Keratinocyte (primary cell): ENCODE data around the gene CCDC92. TPM values are rescaled to one million over a fixed set of nuclear protein-coding genes. Genes with fewer than 3 reads are reported as not detected.

Experiments
- DNase-seq: peaks from one replicate; pipeline ENCODE4 v3.0.0-alpha.2; 2011; ENCODE audit warnings: low read depth, missing footprints, low spot score
- FAIRE-seq: peaks from 2 replicates; lab custom pipeline; 2011; peaks lifted over from hg19 to GRCh38; lab: Jason Lieb, UNC
- H2AFZ ChIP-seq: 2 replicates; pipeline ENCODE4 v1.6.0; 2012; ENCODE audit warnings: low read length, control low read depth, inconsistent platforms; ENCODE audit not compliant: control insufficient read depth
- H3K27ac ChIP-seq: 2 replicates; pipeline ENCODE4 v1.5.1; 2011; ENCODE audit warnings: low read length; ENCODE audit not compliant: control insufficient read depth, insufficient read depth
- H3K27me3 ChIP-seq: 3 replicates; pipeline ENCODE4 v1.6.0; 2011; ENCODE audit warnings: low read length; ENCODE audit not compliant: control insufficient read depth, insufficient read depth; ENCODE audit errors: extremely low read depth
- H3K36me3 ChIP-seq, 2 experiments: 2 replicates in 1 of 2; 3 replicates in 1 of 2; pipeline ENCODE4 v1.5.1; 2011; ENCODE audit warnings: low read length in 2 of 2, mild to moderate bottlenecking in 1 of 2; ENCODE audit not compliant: control insufficient read depth in 2 of 2, insufficient read depth in 2 of 2; ENCODE audit errors: extremely low read depth in 1 of 2
- H3K4me1 ChIP-seq: 3 replicates; pipeline ENCODE4 v1.5.1; 2011; ENCODE audit warnings: low read length; ENCODE audit not compliant: control insufficient read depth, insufficient read depth; ENCODE audit errors: extremely low read depth
- H3K4me2 ChIP-seq: 3 replicates; pipeline ENCODE4 v1.6.0; 2011; ENCODE audit warnings: low read depth, low read length; ENCODE audit not compliant: control insufficient read depth, insufficient read depth; ENCODE audit errors: extremely low read depth
- H3K4me3 ChIP-seq, 3 experiments: fragments of 200-600 bp in 1 of 3; sonication (generic) in 1 of 3; 2 replicates in 2 of 3; 3 replicates in 1 of 3; pipeline ENCODE4 v1.5.1; 2011 to 2016; ENCODE audit warnings: low read length in 3 of 3, mild to moderate bottlenecking in 3 of 3, control low read depth in 2 of 3, inconsistent platforms in 1 of 3, low read depth in 1 of 3, mixed read lengths in 1 of 3, mixed run types in 1 of 3, moderate library complexity in 1 of 3; ENCODE audit not compliant: control insufficient read depth in 2 of 3, insufficient read depth in 2 of 3; ENCODE audit errors: extremely low read depth in 1 of 3
- H3K79me2 ChIP-seq: 2 replicates; pipeline ENCODE4 v1.6.0; 2012; ENCODE audit warnings: low read length; ENCODE audit not compliant: control insufficient read depth, insufficient read depth
- H3K9ac ChIP-seq: 3 replicates; pipeline ENCODE4 v1.6.0; 2011; ENCODE audit warnings: low read length; ENCODE audit not compliant: control insufficient read depth, insufficient read depth; ENCODE audit errors: extremely low read depth
- H3K9me1 ChIP-seq: 3 replicates; pipeline ENCODE4 v1.6.0; 2011; ENCODE audit warnings: low read length; ENCODE audit not compliant: control insufficient read depth, insufficient read depth; ENCODE audit errors: extremely low read depth
- H3K9me3 ChIP-seq: 2 replicates; pipeline ENCODE4 v1.5.1; 2012; ENCODE audit warnings: low read depth, low read length; ENCODE audit not compliant: control insufficient read depth
- H4K20me1 ChIP-seq: 3 replicates; pipeline ENCODE4 v1.6.0; 2011; ENCODE audit warnings: low read length; ENCODE audit not compliant: control insufficient read depth, insufficient read depth; ENCODE audit errors: extremely low read depth
- EZH2 ChIP-seq: IDR thresholded peaks from one replicate; pipeline ENCODE4 v1.6.1; 2012; ENCODE audit warnings: inconsistent platforms, mild to moderate bottlenecking, low read length, moderate library complexity
- dilution Hi-C: fragments of 300-500 bp; cut with MboI; formaldehyde crosslinking; loops from one replicate; pipeline ENCODE4 v1.7.0; 2020; ENCODE audit warnings: low sequenced_read_pairs; ENCODE audit not compliant: extremely low pct_ligation_motif_present
- polyA plus RNA-seq, 5 experiments: library from polyadenylated mRNA; depleted of rRNA in 3 of 5; stranded (reverse) in 3 of 5; stranded (forward) in 1 of 5; unstranded in 1 of 5; fragments of >200 nt; gene quantifications; 1 replicate in 1 of 5; 2 replicates in 3 of 5; 3 replicates in 1 of 5; pipeline versions ENCODE4 v1.2.1 to v1.2.3, GENCODE V29; 2011 to 2012; ENCODE audit warnings: missing spikeins in 2 of 5, low read depth in 1 of 5, low replicate concordance in 1 of 5
- TF ChIP-seq, protein P1 (sequence below), 3 experiments: IDR thresholded peaks in 1 of 3; conservative IDR thresholded peaks in 1 of 3; optimal IDR thresholded peaks in 1 of 3; 2 replicates in 2 of 3; 3 replicates in 1 of 3; pipeline versions ENCODE3 to v1.5.1; 2011; ENCODE audit warnings: low read length in 3 of 3, mild to moderate bottlenecking in 3 of 3, moderate library complexity in 2 of 3, control low read depth in 1 of 3, inconsistent platforms in 1 of 3; ENCODE audit not compliant: insufficient read depth in 2 of 3; ENCODE audit errors: extremely low read depth in 1 of 3

CCDC92 gene
- polyA plus RNA-seq, 1 donor (not counting 4 experiments of a cell fraction or from before 2014, with no cell fraction given), result 8.3 TPM

DNA sequence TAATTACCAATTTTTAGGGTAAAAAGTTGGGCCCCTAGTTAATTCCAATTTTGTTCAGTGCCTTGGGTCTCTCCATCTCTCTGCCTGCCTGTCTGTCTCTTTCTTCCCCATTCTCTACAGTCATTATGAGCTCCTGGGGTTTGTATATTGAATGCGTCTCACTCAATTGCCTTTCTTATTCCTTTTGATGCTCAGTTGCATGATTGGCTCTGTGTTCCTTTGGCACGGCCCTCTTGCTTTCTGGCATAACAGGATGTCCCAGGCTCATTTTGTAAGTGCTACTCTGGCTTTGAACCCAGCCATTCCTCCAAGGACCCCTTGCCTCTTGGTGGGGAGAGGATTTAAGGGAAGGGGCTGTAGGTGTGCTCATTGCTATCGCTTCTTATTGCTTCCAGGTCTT is 36.0 kb upstream of the CCDC92 start:
- FAIRE-seq, result no peak
- Histone ChIP-seq H3K9me1 (no peaks in the 10 kb centered on the region), H3K36me3 (peaks cover 12 to 21% of the 10 kb centered on the region in 2 experiments), H3K9me3 (no peaks in the 10 kb centered on the region), H3K27ac (no peak overlapping the region), H3K4me1 (peaks cover 4% of the 10 kb centered on the region), H3K79me2 (no peaks in the 10 kb centered on the region), H2AFZ (no peak overlapping the region), H3K9ac (no peak overlapping the region), H3K4me3 (no peak overlapping the region), H4K20me1 (no peaks in the 10 kb centered on the region), H3K27me3 (no peaks in the 10 kb centered on the region), H3K4me2 (no peak overlapping the region)
- dilution Hi-C loops, result no loop called here
- no peak for DNase-seq
- no peak for TF ChIP-seq EZH2
- TF ChIP-seq, protein P1, sequence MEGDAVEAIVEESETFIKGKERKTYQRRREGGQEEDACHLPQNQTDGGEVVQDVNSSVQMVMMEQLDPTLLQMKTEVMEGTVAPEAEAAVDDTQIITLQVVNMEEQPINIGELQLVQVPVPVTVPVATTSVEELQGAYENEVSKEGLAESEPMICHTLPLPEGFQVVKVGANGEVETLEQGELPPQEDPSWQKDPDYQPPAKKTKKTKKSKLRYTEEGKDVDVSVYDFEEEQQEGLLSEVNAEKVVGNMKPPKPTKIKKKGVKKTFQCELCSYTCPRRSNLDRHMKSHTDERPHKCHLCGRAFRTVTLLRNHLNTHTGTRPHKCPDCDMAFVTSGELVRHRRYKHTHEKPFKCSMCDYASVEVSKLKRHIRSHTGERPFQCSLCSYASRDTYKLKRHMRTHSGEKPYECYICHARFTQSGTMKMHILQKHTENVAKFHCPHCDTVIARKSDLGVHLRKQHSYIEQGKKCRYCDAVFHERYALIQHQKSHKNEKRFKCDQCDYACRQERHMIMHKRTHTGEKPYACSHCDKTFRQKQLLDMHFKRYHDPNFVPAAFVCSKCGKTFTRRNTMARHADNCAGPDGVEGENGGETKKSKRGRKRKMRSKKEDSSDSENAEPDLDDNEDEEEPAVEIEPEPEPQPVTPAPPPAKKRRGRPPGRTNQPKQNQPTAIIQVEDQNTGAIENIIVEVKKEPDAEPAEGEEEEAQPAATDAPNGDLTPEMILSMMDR (optimal IDR thresholded peaks at IDR 0.05 in 1 of 3, IDR thresholded peaks at IDR 0.05 in 1 of 3, conservative IDR thresholded peaks at IDR 0.05 in 1 of 3; ENCODE audit: extremely low read depth in 1 of 3, insufficient read depth in 2 of 3, low read length in 3 of 3), result no peak

DNA sequence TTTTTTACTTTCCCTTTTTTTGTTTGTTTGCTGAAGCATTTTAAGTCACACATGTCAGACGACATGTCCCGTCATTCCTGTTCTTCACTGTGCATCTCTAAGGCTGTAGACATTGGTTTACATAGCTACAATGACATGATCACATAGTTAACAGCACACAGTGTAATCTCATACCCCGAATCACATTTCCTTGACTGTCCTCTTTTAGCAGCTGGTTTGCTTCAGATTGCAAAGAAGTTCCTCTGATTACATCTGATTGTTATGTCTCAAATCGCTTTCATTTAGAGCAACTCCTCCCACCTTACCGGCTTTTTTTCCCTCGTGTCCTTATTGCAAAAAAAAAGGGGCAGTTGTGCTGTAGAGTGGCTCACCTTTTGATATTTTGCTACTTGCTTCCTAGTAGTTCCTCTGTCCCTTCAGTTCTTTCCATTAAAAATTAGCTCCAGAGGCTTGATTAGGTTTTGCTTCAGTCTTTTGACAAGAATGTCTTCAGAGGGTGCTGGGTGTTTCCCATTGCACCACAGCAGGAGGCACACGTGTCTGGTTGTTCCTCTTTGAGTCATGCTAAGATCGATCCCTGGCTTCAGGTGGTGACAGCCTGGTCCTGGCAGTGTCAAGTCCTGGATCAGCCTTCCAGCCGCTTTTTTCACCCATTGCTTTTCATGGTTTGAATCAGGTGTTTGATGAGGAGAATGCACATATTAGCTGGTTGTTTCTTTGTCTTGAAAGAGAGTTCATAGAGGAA is 35.4 kb upstream of the CCDC92 start:
- H2AFZ ChIP-seq, result no peak overlapping the region
- H3K36me3 ChIP-seq, result peaks cover 12 to 16% of the 10 kb centered on the region in 2 experiments
- no peak overlapping the region for H3K4me3 ChIP-seq
- no peaks in the 10 kb centered on the region for H3K79me2 ChIP-seq
- H3K27ac ChIP-seq, result no peak overlapping the region
- H3K27me3 ChIP-seq, result no peaks in the 10 kb centered on the region
- H3K9ac ChIP-seq, result no peak overlapping the region
- no peaks in the 10 kb centered on the region for H3K9me3 ChIP-seq
- H3K9me1 ChIP-seq, result no peaks in the 10 kb centered on the region
- H4K20me1 ChIP-seq, result no peaks in the 10 kb centered on the region
- dilution Hi-C loops, result no loop called here
- DNase-seq (no peak), FAIRE-seq (no peak)
- TF ChIP-seq, protein P1 (optimal IDR thresholded peaks at IDR 0.05 in 1 of 3, IDR thresholded peaks at IDR 0.05 in 1 of 3, conservative IDR thresholded peaks at IDR 0.05 in 1 of 3; ENCODE audit: extremely low read depth in 1 of 3, insufficient read depth in 2 of 3, low read length in 3 of 3), result no peak
- TF ChIP-seq EZH2, result no peak
- no peak overlapping the region for H3K4me2 ChIP-seq
- H3K4me1 ChIP-seq, result peaks cover 4% of the 10 kb centered on the region
